Measurements from ENCODE around the gene APC. TPM values are rescaled to one million over a fixed set of nuclear protein-coding genes. Genes with fewer than 3 reads are reported as not detected.

The APC gene
- total and polyA plus RNA-seq, 5 experiments from 2014 or later, result 16.6 to 47.9 (median 23.7) TPM

- POLR2A ChIA-PET, result no interaction called here
- Mint-ChIP-seq H3K27me3 (no peaks in the 10 kb centered on the region), H3K9me3 (no peaks in the 10 kb centered on the region), H3K36me3 (peaks cover 11 to 73% (median 22%) of the 10 kb centered on the region in 3 donors), H3K27ac (no peak overlapping the region), H3K4me3 (no peak overlapping the region), H3K4me1 (peaks cover 7 to 18% (median 15%) of the 10 kb centered on the region in 4 donors)
- DNase-seq, result no peak
- ATAC-seq, result no peak
Measured at GRCh38 chr5:112895682-112896081, 158.0 kb downstream of the APC start.

Other genes starting within 250 kb of the APC start
- gene SRP19, start 123.4 kb downstream of the APC start, total RNA-seq, result 10 to 100 TPM; 46.3 to 47.5 TPM
- gene SRP19, start 123.4 kb downstream of the APC start, polyA plus RNA-seq, result 100 to 1,000 TPM in 1 of 3 donors, 10 to 100 TPM in 2; 84.4 to 133 (median 97.8) TPM
- 10 to 100 TPM; 33.1 to 35.4 TPM for gene REEP5, start 184.3 kb downstream of the APC start, total RNA-seq
- gene REEP5, start 184.3 kb downstream of the APC start, polyA plus RNA-seq, result 10 to 100 TPM; 35.5 to 59.2 (median 39.3) TPM
- gene DCP2, start 238.9 kb downstream of the APC start, total RNA-seq, result 10 to 100 TPM; 65.1 to 67.9 TPM
- 10 to 100 TPM; 48.3 to 53.0 (median 50.7) TPM for gene DCP2, start 238.9 kb downstream of the APC start, polyA plus RNA-seq